OCI-LY1 (cell line): Measurements from ENCODE around the gene VKORC1.

ENCODE experiments used
- CTCF ChIP-seq: fragments of 200-600 bp; sonication (generic), shearing (Covaris generic); IDR thresholded peaks from 2 replicates; pipeline ENCODE4 v1.5.1; 2017; ENCODE audit warnings: mild to moderate bottlenecking, antibody characterized with exemption, low read length, moderate library complexity, mixed read lengths
- EZH2 ChIP-seq: fragments of 200-600 bp; sonication (generic), shearing (Covaris generic); IDR thresholded peaks from 2 replicates; pipeline ENCODE4 v1.8.0; 2017; ENCODE audit warnings: borderline replicate concordance, mixed run types, mild to moderate bottlenecking, antibody characterized with exemption, low read length, moderate library complexity, mixed read lengths

- TF ChIP-seq CTCF = no peak
- no peak for TF ChIP-seq EZH2
Measured at GRCh38 chr16:31087971-31088370, 6.6 kb downstream of the VKORC1 start.
